Heart right ventricle (tissue), 16 donors: ENCODE data around the gene GRIN2A. TPM values are rescaled to one million over a fixed set of nuclear protein-coding genes. Genes with fewer than 3 reads are reported as not detected.

ENCODE experiments used
- ATAC-seq, 8 donors: fragments of 200-7000 bp; cut with Tn5 transposase; one replicate each; pipeline ENCODE4 v1.9.1; 2020; ENCODE audit warnings: mild to moderate bottlenecking in 8 of 8, moderate library complexity in 8 of 8, moderate number of reproducible peaks in 1 of 8
- DNase-seq, 2 donors: peaks; one replicate each; pipeline ENCODE4 v3.0.0-alpha.2; 2020
- H3K27ac ChIP-seq, 10 donors: fragments of 200-600 bp; sonication (generic) in 2 of 10; one replicate each; pipeline versions ENCODE4 v1.5.0 to v1.8.0; 2020 to 2022; ENCODE audit warnings: mild to moderate bottlenecking in 3 of 10
- H3K27me3 ChIP-seq, 7 donors: fragments of 200-600 bp; one replicate each; pipeline ENCODE4 v1.8.0; 2021 to 2022; ENCODE audit warnings: mild to moderate bottlenecking in 2 of 7
- H3K36me3 ChIP-seq, 9 donors: fragments of 200-600 bp; sonication (generic) in 1 of 9; one replicate each; pipeline versions ENCODE4 v1.5.0 to v1.8.0; 2020 to 2022; ENCODE audit warnings: mild to moderate bottlenecking in 2 of 9
- H3K4me1 ChIP-seq, 9 donors: fragments of 200-600 bp; sonication (generic) in 1 of 9; one replicate each; pipeline versions ENCODE4 v1.5.0 to v1.8.0; 2020 to 2022; ENCODE audit warnings: mild to moderate bottlenecking in 4 of 9
- H3K4me3 ChIP-seq, 10 donors: fragments of 200-600 bp; sonication (generic) in 2 of 10; one replicate each; pipeline versions ENCODE4 v1.5.0 to v1.8.0; 2020 to 2022; ENCODE audit warnings: mild to moderate bottlenecking in 7 of 10, moderate library complexity in 2 of 10
- H3K9me3 ChIP-seq, 11 donors: fragments of 200-600 bp in 10 of 11; sonication (generic) in 2 of 11; one replicate each; pipeline versions ENCODE4 v1.5.0 to v1.8.0; 2013 to 2022; ENCODE audit warnings: mild to moderate bottlenecking in 2 of 11, control low read depth in 1 of 11, moderate library complexity in 1 of 11
- CTCF ChIP-seq, 9 donors: fragments of 200-600 bp; sonication (generic) in 2 of 9; IDR thresholded peaks; one replicate each; pipeline versions ENCODE4 v1.5.0 to v1.8.0; 2021 to 2022; ENCODE audit warnings: antibody characterized with exemption in 9 of 9, mild to moderate bottlenecking in 5 of 9, moderate library complexity in 1 of 9
- WGBS, 2 donors: extraction: QIAGEN DNeasy Blood & Tissue Kit; methylation state at CpG; one replicate each; pipeline ENCODE4 v1.1.7; 2013; ENCODE audit warnings: inconsistent platforms in 1 of 2; 5-methylcytosine and 5-hydroxymethylcytosine counted together
- intact Hi-C, 10 donors: fragments of 100-400 bp; cut with DNase I; formaldehyde crosslinking; loops; one replicate each; pipeline versions ENCODE4 v1.11.1 to v1.14.2; 2022
- polyA plus RNA-seq, 2 donors: library from polyadenylated mRNA; stranded (reverse); fragments of 200-250 nt; gene quantifications; one replicate each; pipeline ENCODE4 v1.2.3, GENCODE V29; 2013
- total RNA-seq, 10 donors: library from RNA; stranded (reverse); fragmentation: NEBNext Ultra II Directional in 3 of 10; extraction: Animal tissue kit (Norgen Biotek cat#: 25700) in 3 of 10; gene quantifications; one replicate each; pipeline versions ENCODE4 v1.2.1 to v1.2.4, GENCODE V29; 2021 to 2023
- donor health status: Arrhythmogenic right ventricular cardiomyopathy.
- donor health status: ischemic (EF 13 %, LVEDD 7.1; RV severe dilation, severe dysfunction).
- donor health status: healthy with polysubstance abuse.
- donor health status: DM: no; HTN: yes; CAD: no.
- donor health status: DM: no; HTN: no; CAD: no.
- donor health status: ischemic (EF 25% LVEDD 6.9; RV normal size, moderate dysfunction).
- donor health status: ischemic (EF 25% LVEDD 5.7; RV mildly dilated, moderate dysfunction).
- donor health status: healthy.
- donor health status: DM: yes; HTN: yes; CAD: no.
- donor health status: Ischemic cardiomyopathy.
- donor health status: ischemic (EF 35%, LVEDD 5.7; RV mildly dilated, moderate dysfunction).
- donor health status: nonischemic (EF 11% LVEDD 7.7; RV severe dilation, severe dysfunction).
- donor health status: DM: yes; HTN: yes; CAD: no.
- donor health status: PGD.
- donor health status: ischemic (EF 29% LVEDD 5.4; RV normal size, mild dysfunction).
- donor health status: nonischemic (EF 23%, LVEDD 6.1; RV moderate dilation, normal function).

Gene GRIN2A
- total and polyA plus RNA-seq, 12 donors: 0.01 to 11.7 (median 4.7) TPM

- Histone ChIP-seq H3K36me3 (no peaks in the 10 kb centered on the region), H3K27ac (no peak overlapping the region), H3K4me3 (no peak overlapping the region), H3K27me3 (no peaks in the 10 kb centered on the region), H3K9me3 (no peaks in the 10 kb centered on the region), H3K4me1 (peaks cover 0 to 18% (median 9%) of the 10 kb centered on the region in 9 donors)
- DNase-seq (no peak), ATAC-seq (no peak)
- intact Hi-C loops: no loop called here
- TF ChIP-seq CTCF (IDR thresholded peaks at IDR 0.05): no peak
- WGBS, 2 donors: 59 to 65% methylated on average over 7 of the region's 7 CpGs
Measured at GRCh38 chr16:9874219-9874618, 308.0 kb downstream of the GRIN2A start.

GRCh38 chr16:9870962-9871361, 311.3 kb downstream of the GRIN2A start:
- DNase-seq: no peak
- H3K4me3 ChIP-seq: no peak overlapping the region
- H3K36me3 ChIP-seq: no peaks in the 10 kb centered on the region
- no peak for TF ChIP-seq CTCF (IDR thresholded peaks at IDR 0.05)
- no peaks in the 10 kb centered on the region for H3K9me3 ChIP-seq
- intact Hi-C loops: no loop called here
- peaks cover 0 to 29% (median 9%) of the 10 kb centered on the region in 9 donors for H3K4me1 ChIP-seq
- H3K27me3 ChIP-seq: no peaks in the 10 kb centered on the region
- peak overlapping the region in 3 of 10 donors; percentile 7 to 64 (median 36) for H3K27ac ChIP-seq
- ATAC-seq: no peak
- 68 to 73% methylated on average over 2 of the region's 2 CpGs for WGBS, 2 donors

- Histone ChIP-seq H3K36me3 (no peaks in the 10 kb centered on the region), H3K27ac (peak overlapping the region in 6 of 10 donors; percentile 7 to 64 (median 31)), H3K27me3 (no peaks in the 10 kb centered on the region), H3K4me3 (no peak overlapping the region), H3K4me1 (peaks cover 0 to 31% (median 9%) of the 10 kb centered on the region in 9 donors), H3K9me3 (no peaks in the 10 kb centered on the region)
- ATAC-seq (peak in 6 of 8 donors; percentile 28 to 83 (median 75)), DNase-seq (peak in 1 of 2 donors; percentile 55)
- 51 to 69% methylated on average over 3 of the region's 3 CpGs for WGBS, 2 donors
- no peak for TF ChIP-seq CTCF (IDR thresholded peaks at IDR 0.05)
- intact Hi-C loops: no loop called here
Measured at GRCh38 chr16:9869776-9870175, 312.5 kb downstream of the GRIN2A start.

GRCh38 chr16:9868606-9869149, 313.6 kb downstream of the GRIN2A start:
- no peak for TF ChIP-seq CTCF (IDR thresholded peaks at IDR 0.05)
- ATAC-seq (no peak), DNase-seq (no peak)
- H3K27me3 ChIP-seq: no peaks in the 10 kb centered on the region
- intact Hi-C loops: no loop called here
- H3K27ac ChIP-seq: peak overlapping the region in 1 of 10 donors; percentile 64
- peaks cover 0 to 31% (median 9%) of the 10 kb centered on the region in 9 donors for H3K4me1 ChIP-seq
- H3K36me3 ChIP-seq: no peaks in the 10 kb centered on the region
- no peak overlapping the region for H3K4me3 ChIP-seq
- WGBS, 2 donors: 91 to 93% methylated on average over 2 of the region's 2 CpGs
- no peaks in the 10 kb centered on the region for H3K9me3 ChIP-seq
